GM12875 (cell line): Measurements from ENCODE around the gene RNF31.

Experiments
- H3K4me3 ChIP-seq: one replicate; pipeline ENCODE4 v1.5.1; 2011; ENCODE audit warnings: low read depth, low read length, control low read depth
- CTCF ChIP-seq: IDR thresholded peaks from 2 replicates; pipeline ENCODE4 v1.5.1; 2011; ENCODE audit warnings: low read depth, mild to moderate bottlenecking, control low read depth, inconsistent platforms, low read length, moderate library complexity, borderline replicate concordance; ENCODE audit not compliant: insufficient read depth

The RNF31 gene

GRCh38 chr14:24146978-24147760, at the start of gene RNF31:
RNF31 (plus strand) TSS chr14:24147498; CDS start chr14:24147699, 201 bp downstream.
- TF ChIP-seq CTCF, result no peak
- H3K4me3 ChIP-seq, result peak within 1 kb of the TSS; percentile 63

- no peak for TF ChIP-seq CTCF
- H3K4me3 ChIP-seq, result no peak overlapping the region
Measured at GRCh38 chr14:24098229-24098926, 48.9 kb upstream of the RNF31 start.

- no peak overlapping the region for H3K4me3 ChIP-seq
- TF ChIP-seq CTCF, result no peak
Measured at GRCh38 chr14:24098927-24099813, 48.1 kb upstream of the RNF31 start.

GRCh38 chr14:24100197-24100981, 46.9 kb upstream of the RNF31 start:
- TF ChIP-seq CTCF, result no peak

GRCh38 chr14:24100982-24101494, 46.3 kb upstream of the RNF31 start:
- no peak for TF ChIP-seq CTCF
- H3K4me3 ChIP-seq, result no peak overlapping the region

More at GRCh38 chr14:24100197-24100981, 46.9 kb upstream of the RNF31 start:
- no peak overlapping the region for H3K4me3 ChIP-seq

- no peak overlapping the region for H3K4me3 ChIP-seq
- TF ChIP-seq CTCF, result no peak
Measured at GRCh38 chr14:24102357-24103048, 44.8 kb upstream of the RNF31 start.
